CD4-positive, alpha-beta T cell treated with Interleukin-12 subunit alpha and Interleukin-12 subunit beta, for 1 hour (primary cell): ENCODE data around the gene UBE2J1.

Source experiments
- DNase-seq: peaks from one replicate; pipeline ENCODE4 v3.0.0-alpha.2; 2020

UBE2J1 gene

DNA sequence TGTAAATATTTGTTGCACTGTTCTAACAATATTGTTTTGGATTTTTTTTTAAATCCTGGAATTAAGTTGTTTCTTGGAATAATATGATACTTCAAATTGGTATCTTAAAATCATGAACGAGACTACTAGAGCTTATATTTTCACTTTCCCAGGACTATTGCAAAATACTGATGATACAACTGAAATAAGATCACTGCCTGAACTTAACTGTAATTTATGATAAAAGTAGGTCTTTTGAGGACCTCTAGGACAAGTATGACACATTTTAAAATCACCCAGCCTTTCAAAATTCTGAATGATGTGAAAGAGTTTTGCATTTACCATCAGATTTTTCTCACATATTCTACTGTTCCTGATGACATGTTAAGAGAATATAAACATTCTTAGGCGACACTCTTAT lies 8.6 kb upstream of the UBE2J1 start:
- no peak for DNase-seq

DNA sequence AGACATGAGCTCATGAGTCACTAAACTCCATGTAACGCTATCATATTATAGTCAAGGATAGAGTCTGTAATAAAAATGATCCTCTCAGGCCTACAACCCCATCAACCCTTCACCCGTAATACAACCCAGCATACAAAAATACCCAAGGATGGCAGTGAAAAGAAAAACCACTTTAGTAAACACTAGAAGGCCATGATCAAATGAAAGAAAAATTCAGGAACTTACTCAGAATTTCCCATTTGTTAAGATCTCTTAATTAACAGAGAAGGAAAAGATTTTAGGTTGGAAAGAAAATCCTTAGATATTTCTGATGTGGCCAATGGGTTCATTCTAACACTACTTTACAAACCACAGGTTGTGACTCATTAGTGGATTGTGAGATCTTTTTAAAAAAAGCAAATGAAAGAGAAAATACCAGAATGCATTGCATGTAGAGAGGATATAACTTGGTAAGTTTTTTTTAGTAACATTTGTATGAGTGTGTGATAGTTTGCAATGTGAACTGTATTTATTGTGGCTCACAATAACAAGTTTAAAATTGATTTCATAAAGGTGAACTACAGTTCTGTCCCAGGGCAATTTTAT lies 8.0 kb upstream of the UBE2J1 start:
- DNase-seq = no peak

DNA sequence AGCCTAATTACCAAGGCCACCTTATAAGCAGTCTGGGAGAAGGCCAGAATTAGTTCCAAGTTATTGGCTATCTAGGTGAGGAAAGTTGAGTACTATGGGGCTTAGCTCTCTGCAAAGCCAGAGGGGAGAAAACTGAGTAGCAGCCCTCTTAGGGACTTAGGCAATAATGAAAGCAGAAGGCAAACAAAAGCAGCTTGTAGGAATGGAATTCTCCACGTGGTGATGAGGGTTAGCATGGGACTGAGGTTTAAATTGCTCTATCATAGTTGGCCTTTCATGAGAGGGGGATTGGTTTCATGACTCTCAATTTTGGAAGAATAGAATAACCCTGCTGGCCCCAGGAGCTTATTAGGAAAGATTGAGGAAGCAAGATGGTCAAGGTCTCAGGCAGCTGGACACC lies 7.0 kb upstream of the UBE2J1 start:
- DNase-seq = no peak

DNA sequence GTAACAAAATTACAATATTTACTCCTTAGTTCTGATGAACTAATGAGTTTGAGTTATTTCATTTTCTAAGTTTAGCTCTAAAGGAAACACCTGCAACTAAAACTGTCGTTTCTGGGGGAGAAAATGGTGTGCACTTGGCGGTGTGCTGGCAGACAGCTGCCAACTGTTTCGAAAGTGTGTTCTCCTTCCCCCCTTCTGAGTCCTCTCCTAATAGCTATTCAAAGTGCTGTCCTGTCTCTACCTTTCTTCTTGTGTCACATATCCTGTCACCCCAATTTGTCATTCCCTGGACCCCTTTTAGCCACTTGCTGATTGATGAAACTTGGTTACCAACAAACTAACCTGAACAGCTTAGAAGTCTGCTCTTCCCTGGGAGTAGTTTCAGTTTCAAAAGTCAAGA lies 4.9 kb upstream of the UBE2J1 start:
- peak; percentile 22 for DNase-seq

DNA sequence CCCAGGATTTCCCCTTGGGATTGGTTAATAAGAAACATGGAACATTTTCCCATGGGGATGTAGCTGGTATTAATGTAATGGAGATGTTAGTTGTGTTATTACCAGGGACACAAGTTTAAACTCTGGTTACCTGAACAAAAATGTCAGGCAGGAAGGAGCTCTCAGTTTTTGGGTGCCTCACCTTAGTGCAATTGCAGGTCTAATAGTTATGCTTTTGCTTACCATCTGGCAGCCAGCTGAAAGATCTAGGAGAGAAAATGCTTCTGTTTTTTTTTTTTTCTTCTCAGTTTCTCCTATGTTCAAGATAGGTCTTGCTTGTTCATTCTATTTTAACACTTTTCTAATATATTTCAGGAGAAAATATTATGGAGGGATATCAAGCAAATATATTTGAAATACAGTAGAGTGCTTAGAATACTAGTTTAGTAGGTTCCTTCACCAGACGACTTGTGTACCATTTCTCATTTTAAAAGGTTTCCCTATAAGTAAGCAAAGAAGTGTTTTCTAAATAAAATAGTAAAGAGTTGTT lies 4.2 kb upstream of the UBE2J1 start:
- no peak for DNase-seq

DNA sequence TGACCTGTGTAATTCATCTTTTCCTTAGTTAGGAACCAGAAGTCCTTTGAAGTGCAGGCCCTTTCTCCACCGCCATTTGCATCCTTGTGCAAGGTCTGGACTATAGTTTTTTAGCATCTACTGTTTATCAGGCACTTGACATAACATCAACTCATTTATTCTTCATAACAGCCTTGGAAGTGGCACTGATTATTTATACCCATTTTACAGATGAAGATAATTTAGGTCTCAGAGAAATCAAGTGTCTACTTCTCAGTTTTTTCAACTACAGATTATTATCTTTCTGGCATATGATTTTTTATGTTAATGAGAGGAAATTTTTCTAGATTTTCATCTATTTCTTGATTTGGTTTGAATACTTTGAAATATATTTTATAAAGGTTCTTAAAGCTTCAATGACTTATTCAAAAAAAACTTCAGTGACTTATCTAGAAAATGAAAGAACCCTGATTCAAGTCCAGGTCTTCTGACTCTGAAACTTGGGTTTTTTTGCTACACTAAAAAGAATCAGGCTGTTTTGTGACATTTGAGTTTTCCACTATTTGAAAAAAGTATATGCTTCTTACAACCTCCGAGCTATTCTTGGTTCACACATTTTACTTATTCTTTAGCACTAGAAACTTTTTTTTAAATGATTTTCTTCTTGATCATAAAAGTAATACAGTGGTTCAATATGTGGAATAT lies 3.1 kb upstream of the UBE2J1 start:
- no peak for DNase-seq

DNA sequence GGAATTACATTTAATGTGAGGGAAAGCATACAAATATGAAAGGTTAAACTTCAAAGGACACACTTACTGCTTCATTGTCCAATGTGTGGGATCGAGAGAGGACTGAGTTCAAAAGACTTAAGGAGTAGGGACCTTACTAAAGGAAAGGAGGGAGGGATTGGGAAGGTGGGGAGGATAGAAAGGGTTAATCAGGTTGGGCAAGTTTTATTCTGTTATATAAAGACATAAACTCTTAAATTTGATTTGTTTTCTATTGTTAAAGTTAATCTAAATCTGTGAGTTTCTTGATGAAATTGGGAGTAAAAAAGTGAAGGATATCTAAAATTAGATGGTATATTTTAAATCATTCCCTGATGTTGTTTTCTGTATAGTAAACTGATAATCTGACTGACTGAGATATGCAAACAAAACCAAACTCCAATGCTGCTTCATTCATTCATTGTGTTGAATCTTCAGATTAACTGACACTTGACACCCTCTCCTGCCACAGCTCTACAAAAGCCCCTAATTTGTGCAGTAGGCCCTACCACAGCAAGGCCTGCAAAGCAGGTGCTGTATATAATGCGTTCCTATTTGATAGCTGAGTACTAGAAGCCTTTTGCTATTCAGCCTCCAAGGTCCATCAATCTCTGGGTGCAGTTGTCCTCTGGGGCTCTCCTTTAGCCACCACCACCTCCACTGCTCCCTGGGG lies 1.3 kb upstream of the UBE2J1 start:
- DNase-seq = no peak

DNA sequence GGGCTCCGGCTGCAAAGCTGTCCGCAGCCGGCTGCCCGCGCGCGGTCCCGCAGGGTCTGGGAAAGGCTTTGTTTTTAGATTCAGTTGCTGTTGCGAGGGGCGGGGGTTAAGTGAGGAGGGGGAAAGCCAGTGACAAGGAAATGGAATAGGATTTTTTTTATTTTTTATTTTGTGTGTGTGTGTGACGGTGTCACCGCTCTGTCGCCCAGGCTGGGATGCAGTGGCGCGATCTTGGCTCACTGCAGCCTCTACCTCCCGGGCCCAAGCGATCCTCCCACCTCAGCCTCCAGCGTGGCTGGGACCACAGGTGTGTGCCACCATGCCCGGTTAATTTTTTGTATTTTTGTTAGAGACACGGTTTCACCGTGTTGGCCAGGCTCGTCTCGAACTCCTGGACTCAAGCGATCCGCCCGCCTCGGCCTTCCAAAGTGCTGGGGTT lies 615 bp upstream of the UBE2J1 start:
- no peak for DNase-seq

DNA sequence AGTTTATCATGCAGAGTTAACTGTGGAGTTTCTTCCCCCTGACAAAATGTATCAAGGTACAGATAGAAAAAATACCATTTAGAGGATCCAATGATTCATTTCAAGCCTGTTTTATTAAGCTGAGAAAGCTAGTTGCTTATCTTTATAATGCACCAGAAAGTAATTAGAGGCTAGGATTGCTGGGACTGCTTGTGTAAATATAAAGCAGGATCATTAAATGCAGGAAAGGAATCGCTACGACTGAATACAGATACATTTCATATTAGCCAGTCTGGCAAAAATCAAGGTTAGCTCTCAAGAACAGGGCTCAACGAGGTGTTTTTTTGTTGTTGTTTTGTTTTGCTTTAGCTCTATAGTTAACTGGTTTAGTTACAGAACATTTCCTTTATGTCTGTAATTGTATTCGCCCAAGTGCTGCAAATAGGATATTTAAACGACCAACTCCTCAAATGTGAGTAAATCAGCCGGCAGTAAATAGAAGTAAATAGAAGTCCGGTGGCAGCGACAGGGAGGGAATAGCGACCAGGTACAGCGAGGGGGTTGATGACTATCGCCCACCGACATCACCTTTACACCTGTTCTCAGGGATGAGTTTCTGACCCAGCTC lies 748 bp downstream of the UBE2J1 start:
- DNase-seq = no peak

DNA sequence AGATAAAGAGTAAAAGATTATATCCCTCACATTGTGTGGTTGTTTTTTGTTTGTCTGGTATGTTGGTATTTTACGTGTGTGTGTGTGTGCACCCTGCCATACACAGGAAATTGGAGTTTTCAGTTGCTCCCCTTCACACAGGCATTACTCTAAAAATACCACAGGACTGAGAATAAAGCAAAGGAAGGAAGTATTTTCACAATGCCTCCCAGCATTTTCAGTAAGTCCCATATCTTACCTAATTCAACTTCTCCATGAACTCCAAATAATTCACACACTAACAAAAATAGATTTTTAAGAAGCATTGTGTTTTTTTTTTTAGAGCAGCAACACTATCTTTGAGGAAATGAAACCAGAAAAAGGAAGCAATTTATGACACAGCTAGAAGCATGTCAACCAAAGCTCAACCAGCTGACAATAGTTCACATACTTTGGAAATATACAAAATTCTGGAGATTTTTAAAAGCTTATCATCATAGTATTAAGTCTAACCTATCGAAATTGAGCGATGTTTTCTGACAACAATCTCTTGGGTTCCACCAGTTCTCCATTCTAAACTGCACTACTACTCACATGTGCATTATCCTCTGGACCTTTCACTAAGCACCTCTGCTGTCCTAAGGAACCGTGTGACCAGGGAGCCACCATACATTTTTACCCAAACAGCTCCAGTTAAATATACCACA lies 2.1 kb downstream of the UBE2J1 start:
- peak; percentile 34 for DNase-seq

DNA sequence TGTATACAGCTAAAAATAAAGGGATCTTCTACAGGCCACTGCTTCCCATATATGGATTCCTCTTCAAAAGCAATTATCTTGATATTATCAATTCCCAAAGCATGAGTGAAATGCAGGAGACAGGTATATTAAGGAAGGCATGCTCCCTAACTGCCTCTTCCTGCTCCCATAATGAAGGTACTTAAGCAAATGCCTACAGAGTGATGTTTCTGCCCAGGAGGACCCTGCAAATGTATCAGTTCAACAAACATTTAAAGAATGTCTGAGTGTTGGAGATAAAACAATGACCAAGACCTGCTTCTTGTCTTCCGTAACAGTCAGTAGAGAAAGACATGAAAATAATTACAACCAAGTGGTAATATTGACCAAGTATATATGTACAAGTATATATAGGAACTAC lies 4.2 kb downstream of the UBE2J1 start:
- no peak for DNase-seq

DNA sequence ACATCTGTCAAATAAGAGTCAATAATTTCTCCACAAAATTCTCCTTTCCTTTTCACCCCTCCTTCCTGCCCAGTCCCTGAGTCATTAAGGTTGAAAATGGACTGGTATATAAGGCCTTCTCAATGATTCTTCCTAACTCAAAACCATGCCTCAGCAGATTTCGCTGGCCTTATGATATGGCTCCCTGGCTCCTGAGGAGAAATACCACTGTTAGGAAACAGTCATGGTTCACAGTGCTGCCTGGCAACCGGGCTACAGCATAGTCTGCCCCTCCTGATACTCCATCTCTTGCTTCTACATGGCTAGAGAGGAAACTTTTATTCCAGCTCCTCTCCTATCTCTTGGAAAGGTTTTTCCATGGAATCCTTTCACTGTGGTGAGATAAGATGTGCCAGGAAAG lies 4.7 kb downstream of the UBE2J1 start:
- no peak for DNase-seq

DNA sequence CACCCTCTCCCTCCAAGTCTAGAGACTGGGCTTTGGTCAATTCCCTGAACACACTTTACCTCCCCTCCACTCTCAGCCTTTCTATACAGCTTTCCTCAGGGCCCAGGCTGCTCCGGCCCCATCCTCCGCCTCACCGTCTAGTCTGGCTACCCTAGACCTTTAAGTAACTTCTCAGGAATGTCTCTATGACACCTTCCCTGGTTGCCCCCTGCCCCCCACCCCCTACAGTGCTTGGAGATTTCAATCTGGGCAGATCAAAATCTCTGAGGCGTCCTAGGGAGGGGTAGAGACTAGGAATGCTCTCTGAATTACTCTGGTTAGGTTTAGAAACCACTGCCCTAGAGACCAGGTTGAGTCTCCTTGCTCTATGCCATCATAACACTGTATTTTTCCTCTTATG lies 6.1 kb downstream of the UBE2J1 start:
- DNase-seq = no peak

DNA sequence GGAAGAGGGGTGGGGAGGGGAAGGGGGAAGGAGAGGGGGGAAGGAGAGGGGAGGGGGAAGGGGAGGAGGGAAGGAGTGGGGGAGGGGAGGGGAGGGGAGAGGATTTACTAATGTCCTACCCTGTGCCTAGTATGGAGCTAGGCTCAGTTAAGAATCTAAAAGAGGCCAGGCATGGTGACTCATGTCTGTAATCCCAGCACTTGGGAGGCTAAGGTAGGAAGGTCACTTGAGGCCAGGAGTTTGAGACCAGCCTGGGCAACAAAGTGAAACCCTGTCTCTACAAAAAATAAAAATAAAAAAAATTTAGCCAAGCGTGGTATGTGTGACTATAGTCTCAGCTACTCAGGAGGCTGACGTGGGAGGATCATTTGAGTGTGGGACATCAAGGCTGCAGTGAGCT lies 13.0 kb downstream of the UBE2J1 start:
- DNase-seq = no peak

DNA sequence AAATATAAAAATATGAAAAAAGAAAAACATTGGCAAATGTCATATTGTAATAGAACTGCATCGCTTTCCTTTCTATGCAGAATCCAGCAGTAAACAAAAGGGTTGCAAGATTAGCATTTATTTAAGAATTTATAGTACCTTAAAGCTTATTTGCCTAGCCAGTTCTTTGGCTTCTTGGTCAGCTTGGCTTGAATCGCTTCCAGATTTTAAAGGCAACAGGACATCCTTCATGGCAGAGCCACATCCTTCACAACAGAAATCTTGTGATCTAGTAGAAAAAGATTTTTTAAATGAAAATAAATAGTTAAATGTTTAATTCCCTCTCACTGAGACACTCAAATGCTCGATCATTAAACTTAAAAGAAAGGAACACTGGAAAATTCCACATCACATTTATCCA lies 17.4 kb downstream of the UBE2J1 start:
- no peak for DNase-seq

DNA sequence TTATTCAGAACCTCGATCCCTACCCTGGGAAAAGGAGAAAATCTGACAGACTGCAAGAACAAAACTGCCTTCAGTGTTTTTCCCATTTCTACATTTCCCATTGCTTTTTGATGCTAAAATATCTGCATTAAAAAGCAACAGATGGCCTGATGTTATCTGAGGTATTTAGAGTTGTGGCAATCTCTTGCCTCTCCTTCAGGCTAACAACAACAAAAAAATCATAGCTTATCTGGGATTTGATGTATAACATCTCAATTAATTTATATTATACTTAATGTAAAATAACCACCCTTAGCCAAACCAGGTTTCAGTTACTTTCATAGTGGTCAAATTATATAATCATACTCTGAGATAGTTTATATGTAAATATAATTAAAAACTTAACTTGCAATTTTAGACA lies 21.6 kb downstream of the UBE2J1 start:
- no peak for DNase-seq

DNA sequence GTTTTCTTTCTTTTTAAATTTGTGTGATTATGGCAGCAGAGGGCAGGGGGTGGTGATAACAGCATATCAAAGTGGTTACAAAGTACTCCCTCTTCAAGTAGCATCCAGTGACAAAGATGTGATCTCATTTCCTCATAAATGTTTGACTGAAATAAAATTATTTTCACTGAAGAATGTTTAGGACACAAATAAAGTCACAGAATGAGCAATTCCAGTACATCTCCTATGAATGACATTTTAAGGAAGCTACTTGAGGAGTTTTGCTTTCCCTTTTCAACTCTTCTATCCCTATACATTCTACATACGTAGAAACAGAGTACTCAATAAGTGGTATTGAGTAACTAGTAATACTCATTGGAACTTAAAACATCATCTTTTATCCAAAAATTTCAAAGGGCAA lies 23.5 kb downstream of the UBE2J1 start:
- no peak for DNase-seq

DNA sequence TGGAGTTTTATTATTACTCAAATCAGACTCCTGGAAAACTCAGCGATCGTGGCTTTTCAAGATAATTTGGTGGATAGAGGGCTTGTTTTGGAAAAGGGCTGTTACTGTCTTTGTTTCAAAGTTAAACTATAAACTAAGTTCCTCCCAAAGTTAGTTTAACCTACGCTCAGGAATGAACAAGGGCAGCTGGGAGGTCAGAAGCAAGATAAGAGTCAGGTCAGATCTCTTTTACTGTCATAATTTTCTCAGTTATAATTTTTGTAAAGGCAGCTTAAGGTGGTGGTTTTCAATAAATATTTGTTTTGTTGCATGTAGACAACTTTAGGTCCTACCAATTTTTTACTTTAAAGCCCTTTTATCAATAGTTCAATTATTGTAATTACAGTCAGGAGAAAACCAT lies 28.2 kb downstream of the UBE2J1 start:
- no peak for DNase-seq

DNA sequence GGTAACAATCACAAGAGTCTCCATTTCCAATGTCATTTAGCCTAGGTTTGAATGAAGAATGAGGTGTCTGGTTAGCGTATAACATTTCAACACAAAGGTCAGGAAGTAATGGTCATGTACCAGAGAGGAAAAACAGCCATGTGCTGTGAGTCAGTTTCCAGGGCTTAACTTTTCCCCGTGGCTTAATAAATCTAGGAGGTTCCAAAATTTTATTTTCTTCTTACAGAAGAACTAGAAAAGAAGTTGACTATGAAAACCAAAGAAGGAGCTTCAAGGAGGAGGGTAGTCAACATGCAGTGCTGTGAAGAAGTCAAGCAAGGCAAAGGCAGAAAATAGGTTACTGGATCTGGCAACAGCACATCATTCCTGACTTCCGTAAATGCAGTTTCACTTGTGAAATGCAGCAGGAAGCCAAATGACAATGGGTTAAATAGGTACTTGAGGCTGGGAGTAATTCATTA lies 29.0 kb downstream of the UBE2J1 start:
- DNase-seq = no peak

DNA sequence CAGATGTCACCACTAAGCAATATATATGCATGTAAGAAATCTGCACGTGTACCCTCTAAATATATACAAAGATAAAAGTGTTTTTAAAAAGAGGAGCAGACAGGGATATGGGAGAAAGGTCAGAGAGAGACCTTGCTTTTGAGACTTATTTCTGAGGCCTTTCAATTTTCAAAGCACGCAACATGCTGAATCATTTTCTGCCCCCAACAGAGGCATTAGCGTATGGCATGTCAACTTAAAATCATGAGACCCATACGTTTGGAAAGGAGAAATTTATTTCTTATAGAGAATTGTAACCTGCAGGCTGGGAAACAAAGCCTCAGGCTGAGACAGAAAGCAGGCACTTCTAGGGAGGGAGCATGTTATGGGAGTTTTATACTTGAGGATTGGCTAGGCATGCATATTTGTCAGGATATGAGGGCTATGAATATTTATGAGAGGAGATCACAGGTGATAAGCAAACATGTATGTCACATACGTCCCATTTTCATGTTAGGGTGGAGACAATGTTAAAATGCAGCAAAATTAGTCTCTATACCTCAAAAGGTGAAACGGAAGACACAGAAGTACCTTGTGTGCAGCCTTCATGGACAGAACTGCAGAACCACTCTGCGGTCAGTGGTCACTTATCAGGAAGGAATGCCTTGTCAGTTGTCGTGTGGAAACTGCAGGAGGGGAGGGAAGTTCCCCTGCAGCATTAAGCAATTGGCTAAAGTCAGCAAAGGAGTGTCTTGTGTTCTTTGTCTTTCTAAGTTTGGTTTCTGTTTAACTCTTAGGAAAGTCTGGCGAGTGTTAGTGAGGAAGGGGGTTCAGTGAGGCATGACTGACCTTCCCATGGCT lies 31.2 kb downstream of the UBE2J1 start:
- DNase-seq = no peak

DNA sequence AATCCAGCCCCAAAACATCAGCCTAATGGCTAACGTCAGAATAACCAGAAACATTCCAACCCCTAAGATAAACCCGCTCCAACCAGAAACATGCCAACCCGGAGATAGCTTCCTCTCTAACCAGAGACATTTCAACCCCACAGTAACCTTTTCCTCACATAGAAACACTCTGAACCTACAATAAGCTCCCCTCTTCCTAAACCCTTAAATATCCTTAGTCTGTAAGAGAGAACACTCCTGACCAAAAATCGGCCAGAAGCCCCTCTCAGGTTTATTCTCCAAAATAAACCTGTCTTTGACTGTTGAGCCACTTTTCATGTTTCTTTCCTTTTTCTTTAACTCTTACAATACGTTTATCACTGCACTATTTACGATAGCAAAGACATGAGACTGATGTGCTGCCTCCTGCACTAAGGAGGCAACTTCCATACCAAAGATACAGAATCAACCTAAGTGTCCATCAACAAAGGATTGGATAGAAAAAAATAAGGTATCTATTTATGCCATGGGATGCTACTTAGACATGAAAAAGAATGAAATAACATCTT lies 32.4 kb downstream of the UBE2J1 start:
- no peak for DNase-seq

DNA sequence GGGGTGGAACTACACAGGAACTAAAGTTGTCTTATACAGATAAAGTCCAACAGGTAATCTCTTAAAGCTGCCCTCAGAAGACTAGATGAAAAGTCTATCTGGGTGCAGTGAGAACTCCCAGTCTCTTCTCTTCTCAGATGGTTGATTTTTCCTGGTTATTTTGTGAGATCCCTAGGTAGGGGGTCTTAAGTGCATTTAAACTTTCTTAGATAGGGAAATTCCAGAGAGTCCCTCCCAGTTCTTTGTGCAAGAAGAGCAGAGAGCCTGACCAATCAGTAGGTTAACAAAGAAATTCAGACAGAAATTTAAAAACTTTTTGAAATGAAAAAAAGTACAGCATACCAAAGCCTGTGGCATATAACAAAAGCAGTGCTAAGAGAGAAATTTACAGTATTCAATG lies 35.5 kb downstream of the UBE2J1 start:
- no peak for DNase-seq
